HG03520 (cell line): ENCODE data around the gene MXRA8.

ENCODE experiments used
- ATAC-seq: cut with Tn5 transposase; IDR thresholded peaks from one replicate; pipeline ENCODE4 v1.9.1; 2021; ENCODE audit warnings: mild to moderate bottlenecking, moderate library complexity; ENCODE audit not compliant: unreplicated experiment

MXRA8 gene

GRCh38 chr1:1352786-1353388, 5.5 kb downstream of the MXRA8 start:
- ATAC-seq, result no peak

- no peak for ATAC-seq
These were observed 6.6 kb downstream of the MXRA8 start for GRCh38 chr1:1351511-1352427.

- peak; percentile 63 for ATAC-seq
These were observed 8.9 kb downstream of the MXRA8 start, which contains the start of gene DVL1 for GRCh38 chr1:1349256-1350012. TSS of gene DVL1 (minus strand) at chr1:1349418. CDS start at chr1:1349065, 353 bp downstream.

DNA sequence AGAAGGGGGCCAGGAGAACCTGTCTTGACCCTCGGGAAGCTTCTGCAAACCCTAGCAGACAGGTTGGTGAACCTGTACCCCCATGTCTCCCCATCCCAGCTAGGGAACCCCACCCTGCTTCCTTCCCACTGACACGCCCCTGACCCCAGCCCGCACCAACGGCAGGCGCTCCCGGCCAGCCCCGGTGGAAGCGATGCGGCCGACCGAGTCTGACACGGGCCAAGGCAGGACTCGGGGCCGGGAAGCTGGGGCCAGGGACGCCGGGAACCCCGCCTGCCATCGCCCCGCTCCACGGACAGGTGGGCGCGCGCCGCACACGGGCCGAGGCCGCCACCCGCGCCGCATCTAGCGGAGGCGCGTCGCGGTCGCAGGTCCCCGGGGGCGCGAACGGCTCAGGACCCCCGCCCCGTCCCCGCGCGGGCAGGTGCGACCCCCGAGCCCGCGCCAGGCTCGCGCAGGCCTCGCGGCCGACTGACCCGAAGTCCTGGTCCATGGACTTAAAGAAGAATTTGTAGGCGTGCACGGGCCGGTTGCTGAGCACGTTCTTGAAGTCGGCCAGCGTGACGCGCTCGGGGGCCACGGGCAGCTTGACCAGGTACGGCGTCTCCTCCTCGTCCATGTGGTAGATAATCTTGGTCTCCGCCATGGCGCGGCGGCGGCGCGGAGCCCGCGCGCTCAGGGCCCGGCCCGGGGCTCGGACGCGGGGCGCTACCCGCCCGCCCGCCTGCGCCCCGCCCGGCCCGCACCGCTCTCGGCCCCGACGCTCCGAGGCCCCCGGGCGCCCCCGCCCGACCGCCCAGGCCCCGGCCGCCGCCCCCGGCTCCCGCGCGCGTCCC, 9.7 kb downstream of the MXRA8 start:
- peak; percentile 10 for ATAC-seq

DNA sequence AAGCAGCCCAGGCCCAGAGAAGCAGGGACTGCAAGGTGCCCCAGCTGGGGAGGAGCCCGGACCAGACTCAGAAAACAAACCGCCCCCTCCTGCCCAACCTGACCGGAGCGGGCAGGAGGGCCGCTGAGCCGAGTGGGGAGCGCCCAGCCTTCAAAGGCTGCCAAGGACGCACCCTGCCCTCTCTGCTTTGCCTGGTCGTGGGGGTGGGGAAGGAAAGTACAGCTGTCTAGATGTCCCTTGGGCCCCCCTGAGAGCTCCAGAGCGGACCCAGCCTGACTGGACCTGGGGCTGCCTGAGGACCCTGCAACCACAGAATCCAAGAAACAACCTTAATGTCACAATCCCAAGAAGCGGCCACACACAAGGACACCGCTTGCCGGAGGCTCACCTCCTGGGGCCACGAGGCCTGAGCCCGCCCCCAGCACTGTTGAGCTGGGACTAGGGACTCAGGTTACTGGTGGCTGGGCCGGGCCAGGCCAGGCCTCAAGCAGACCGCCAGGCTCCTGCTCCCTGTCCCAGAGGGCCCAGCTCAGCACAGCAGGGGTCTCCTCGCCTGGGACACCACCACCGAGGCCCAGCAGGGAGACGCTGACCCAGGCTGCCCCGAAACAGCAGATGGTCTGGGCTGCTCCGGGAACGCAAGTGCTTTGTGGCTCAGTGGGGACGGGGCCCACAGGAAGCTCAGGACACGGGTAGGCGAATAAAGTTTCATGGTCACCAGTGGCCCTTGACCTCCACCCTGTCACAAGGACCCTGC, 10.5 kb downstream of the MXRA8 start:
- ATAC-seq, result no peak

GRCh38 chr1:1347026-1347595, 11.2 kb downstream of the MXRA8 start:
- ATAC-seq, result no peak

DNA sequence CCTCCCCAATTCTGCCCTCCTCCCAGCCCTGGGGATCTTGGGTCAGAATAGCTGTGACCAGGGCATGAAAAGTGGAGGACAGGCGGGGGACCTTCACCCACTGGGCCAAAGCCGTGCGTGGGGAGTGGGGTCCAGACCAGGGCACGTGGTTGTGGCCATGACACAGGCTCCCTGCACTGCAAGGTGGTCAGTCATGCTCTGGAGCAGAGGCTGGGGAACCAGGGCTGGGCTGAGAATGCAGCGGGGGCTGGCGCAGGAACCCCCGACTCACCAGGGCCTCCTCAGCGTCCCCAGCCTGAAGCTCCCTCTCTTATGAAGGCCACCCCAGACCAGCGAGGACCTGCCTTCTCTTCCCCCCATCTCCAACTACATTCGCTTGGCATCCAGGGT, 11.9 kb downstream of the MXRA8 start:
- no peak for ATAC-seq

DNA sequence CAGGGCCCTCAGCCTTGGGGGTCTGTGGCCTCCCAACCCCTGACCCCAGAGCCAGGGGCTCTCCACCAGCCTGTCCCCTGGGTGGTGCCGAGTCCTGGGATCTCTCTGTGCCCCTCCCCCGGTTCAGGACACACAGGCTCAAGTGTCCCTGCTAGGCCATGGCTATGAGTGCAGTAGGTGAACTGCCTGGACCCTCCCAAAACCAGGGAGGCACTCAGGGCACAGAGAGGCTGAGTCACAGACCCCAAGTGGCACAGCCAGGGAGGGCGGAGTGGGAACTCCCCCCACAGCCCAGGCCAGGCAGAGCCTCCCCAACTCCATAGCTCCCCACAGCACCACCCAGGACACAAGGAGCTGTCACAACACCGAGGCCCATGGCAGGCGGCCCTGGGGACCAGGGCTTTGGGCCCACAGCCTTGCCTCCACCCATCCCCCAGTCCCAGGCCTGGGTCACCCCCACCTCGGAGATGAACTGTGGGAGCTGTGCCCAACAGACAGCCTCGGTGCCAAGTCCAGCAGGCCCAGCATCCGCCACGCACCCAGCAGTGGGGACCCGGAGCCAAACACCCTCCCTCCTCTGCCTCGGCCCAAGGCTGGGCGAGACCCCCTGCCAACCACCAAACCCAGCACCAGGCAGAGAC, 12.4 kb downstream of the MXRA8 start:
- no peak for ATAC-seq

- ATAC-seq, result no peak
These were observed 13.0 kb downstream of the MXRA8 start for GRCh38 chr1:1345384-1345783.

DNA sequence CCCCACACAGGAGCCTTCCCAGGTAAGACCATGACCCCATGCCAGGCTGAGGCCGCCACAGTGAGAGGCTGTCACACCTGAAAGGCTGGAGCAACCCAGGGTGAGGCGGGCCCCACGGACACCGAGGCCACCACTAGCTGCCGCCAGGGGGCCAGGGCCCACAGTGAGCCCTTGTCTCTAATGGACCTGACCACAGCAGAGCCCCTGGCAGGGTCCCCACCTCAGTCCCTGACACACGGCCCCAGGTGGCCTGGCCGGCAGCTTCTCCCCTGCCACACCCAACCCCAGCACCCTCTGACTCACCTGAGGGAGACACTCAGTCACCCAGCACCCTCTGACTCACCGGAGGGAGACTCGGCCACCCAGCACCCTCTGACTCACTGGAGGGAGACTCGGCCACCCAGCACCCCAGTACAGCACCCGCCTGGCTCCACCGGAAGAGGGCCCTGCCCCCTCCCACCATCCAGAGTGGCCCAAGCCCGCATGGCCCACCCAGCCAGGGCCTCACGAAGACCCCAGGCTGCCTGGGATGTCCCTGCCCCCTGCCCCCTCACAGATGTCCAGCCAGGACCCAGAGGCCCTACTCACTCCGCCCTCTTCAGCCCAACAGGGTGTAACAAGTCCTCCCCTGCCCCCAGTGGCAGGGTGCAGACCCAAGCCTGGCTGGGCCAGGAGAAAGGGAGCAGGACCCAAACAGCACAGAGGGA, 13.5 kb downstream of the MXRA8 start:
- no peak for ATAC-seq

GRCh38 chr1:1343811-1344421, 14.4 kb downstream of the MXRA8 start:
- no peak for ATAC-seq

DNA sequence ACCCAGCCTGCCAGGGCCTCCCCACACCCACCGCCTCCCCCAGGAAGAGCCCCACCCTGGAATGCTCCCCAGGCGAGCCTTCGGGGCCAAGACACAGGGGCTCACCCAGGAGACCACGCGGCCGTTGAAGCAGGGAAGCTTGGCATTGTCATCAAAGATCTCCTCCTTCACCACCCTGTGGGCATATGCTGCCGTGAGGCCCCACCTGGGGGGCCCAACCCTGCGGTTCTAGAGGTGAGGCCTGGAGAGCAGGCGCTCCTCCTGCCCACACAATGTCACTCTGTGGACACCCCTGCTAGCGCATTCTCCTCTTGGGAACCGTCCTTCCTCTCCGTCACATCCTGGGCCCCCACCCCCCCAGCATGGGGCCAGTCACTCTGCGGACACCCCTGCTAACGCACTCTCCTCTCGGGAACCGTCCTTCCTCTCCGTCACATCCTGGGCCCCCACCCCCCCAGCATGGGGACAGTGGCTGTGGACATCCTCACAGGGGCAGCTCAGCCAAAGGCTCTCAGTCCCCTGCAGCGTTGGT, 15.7 kb downstream of the MXRA8 start:
- ATAC-seq, result no peak

- ATAC-seq, result no peak
These were observed 16.2 kb downstream of the MXRA8 start for GRCh38 chr1:1342061-1342562.

GRCh38 chr1:1341549-1342021, 16.8 kb downstream of the MXRA8 start:
- ATAC-seq, result no peak

DNA sequence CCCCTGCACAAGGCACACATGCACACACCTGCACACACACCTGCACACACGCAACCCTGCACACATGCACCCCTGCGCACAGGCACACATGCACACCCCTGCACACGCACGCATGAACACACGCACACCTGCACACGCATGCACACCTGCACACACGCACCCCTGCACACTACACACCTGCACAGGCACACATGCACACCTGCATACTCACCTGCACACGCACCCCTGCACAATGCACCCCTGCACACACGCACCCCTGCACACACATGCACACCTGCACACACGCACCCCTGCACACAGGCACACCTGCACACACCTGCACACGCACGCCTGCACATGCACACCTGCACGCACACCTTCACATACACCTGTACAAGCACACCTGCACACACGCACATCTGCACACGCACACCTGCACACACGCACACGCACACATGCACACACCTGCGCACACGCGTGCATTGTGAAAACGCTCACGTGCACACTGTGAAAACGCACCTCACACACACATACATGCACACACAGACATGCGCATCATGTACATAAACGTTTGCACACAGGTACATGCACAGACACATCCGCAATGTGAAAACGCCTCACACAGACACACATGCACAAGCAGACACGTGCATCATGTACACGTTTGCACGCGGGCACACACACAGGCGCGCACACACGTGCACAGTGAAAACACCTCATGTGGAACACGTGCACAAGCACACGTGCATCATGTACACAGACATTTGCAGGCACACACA, 17.4 kb downstream of the MXRA8 start:
- ATAC-seq, result no peak

DNA sequence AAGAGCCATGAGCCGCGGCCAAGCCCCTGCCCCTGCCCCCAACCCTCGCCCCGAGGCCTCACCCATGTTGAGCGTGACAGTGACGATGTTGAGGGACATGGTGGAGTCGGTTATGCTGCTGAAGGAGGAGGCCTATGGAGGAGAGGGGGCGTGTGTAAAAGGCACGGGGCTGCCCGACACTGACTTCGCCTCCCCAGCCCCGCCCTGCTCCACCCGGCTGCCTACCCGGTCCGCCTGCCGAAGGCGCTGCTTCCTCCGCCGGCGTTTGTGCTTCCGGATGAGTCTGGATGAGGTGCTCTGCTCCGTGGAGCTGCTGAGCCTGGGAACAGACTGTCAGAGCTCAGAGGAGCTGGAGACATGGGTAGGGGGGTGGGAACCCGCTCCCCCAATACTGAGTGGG, 18.2 kb downstream of the MXRA8 start:
- no peak for ATAC-seq

DNA sequence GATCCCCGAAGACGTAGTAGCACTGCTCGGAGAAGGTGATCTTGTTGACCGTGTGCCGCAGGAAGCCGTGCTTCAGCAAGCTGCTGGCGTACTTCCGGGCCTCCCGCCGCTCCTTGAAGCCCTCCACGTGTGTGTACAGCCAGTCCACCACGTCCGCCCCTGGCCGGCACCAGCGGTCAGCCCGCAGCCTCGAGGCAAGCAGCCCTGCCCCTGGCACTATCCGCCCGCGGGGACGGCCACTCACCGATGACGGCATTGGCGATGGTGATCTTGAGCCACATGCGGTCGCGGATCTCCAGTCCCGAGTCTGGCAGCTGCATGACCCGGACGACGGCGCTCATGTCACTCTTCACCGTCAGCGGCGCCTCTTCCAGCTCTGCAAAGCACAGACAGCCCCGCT, 20.1 kb downstream of the MXRA8 start:
- ATAC-seq, result no peak
